Left lung (tissue), 10 donors: ENCODE results near the gene ENTPD8. TPM values are rescaled to one million over a fixed set of nuclear protein-coding genes. Genes with fewer than 3 reads are reported as not detected.

ENCODE experiments used
- ATAC-seq: fragments of 200-7000 bp; cut with Tn5 transposase; one replicate; pipeline ENCODE4 v1.9.1; 2020; ENCODE audit warnings: moderate library complexity
- DNase-seq, 4 donors: peaks; one replicate each; pipeline ENCODE4 v3.0.0-alpha.2; 2013 to 2020
- H3K27ac ChIP-seq, 2 donors: fragments of 200-600 bp; sonication (generic) in 1 of 2; one replicate each; pipeline versions ENCODE4 v1.5.0 to v1.8.0; 2020 to 2021
- H3K27me3 ChIP-seq, 2 donors: fragments of 200-600 bp; sonication (generic) in 1 of 2; one replicate each; pipeline versions ENCODE4 v1.5.0 to v1.8.0; 2020 to 2021
- H3K36me3 ChIP-seq, 2 donors: fragments of 200-600 bp; sonication (generic) in 1 of 2; one replicate each; pipeline versions ENCODE4 v1.5.0 to v1.8.0; 2020 to 2021
- H3K4me1 ChIP-seq, 2 donors: fragments of 200-600 bp; one replicate each; pipeline ENCODE4 v1.8.0; 2021
- H3K4me3 ChIP-seq, 2 donors: fragments of 200-600 bp; sonication (generic) in 1 of 2; one replicate each; pipeline versions ENCODE4 v1.5.0 to v1.8.0; 2020 to 2021; ENCODE audit warnings: mild to moderate bottlenecking in 1 of 2
- H3K9me3 ChIP-seq, 2 donors: fragments of 200-600 bp; sonication (generic) in 1 of 2; one replicate each; pipeline versions ENCODE4 v1.5.0 to v1.8.0; 2020 to 2021
- intact Hi-C, 2 donors: fragments of 100-400 bp; cut with DNase I; formaldehyde crosslinking; loops; one replicate each; pipeline versions ENCODE4 v1.11.2 to v1.14.2; 2022
- polyA plus RNA-seq, 6 donors: library from polyadenylated mRNA; unstranded; fragments of 120-200 nt; gene quantifications; one replicate each; pipeline ENCODE4 v1.2.1, GENCODE V29; 2013; ENCODE audit not compliant: insufficient read length in 6 of 6
- total RNA-seq, 2 donors: library from RNA; stranded (reverse); fragmentation: NEBNext Ultra II Directional; extraction: Animal tissue kit (Norgen Biotek cat#: 25700); gene quantifications; one replicate each; pipeline ENCODE4 v1.2.1, GENCODE V29; 2021
- TF ChIP-seq, protein P1 (sequence below), 2 donors: fragments of 200-600 bp; sonication (generic) in 1 of 2; IDR thresholded peaks; one replicate each; pipeline versions ENCODE4 v1.5.0 to v1.8.0; 2021; ENCODE audit warnings: antibody characterized with exemption in 2 of 2
- donor health status: DM: no; HTN: yes; CAD: no.
- donor health status: DM: no; HTN: no; CAD: no.

ENTPD8 gene
- total and polyA plus RNA-seq, 8 donors = 0.15 to 0.68 (median 0.40) TPM; not detected in 1

DNA sequence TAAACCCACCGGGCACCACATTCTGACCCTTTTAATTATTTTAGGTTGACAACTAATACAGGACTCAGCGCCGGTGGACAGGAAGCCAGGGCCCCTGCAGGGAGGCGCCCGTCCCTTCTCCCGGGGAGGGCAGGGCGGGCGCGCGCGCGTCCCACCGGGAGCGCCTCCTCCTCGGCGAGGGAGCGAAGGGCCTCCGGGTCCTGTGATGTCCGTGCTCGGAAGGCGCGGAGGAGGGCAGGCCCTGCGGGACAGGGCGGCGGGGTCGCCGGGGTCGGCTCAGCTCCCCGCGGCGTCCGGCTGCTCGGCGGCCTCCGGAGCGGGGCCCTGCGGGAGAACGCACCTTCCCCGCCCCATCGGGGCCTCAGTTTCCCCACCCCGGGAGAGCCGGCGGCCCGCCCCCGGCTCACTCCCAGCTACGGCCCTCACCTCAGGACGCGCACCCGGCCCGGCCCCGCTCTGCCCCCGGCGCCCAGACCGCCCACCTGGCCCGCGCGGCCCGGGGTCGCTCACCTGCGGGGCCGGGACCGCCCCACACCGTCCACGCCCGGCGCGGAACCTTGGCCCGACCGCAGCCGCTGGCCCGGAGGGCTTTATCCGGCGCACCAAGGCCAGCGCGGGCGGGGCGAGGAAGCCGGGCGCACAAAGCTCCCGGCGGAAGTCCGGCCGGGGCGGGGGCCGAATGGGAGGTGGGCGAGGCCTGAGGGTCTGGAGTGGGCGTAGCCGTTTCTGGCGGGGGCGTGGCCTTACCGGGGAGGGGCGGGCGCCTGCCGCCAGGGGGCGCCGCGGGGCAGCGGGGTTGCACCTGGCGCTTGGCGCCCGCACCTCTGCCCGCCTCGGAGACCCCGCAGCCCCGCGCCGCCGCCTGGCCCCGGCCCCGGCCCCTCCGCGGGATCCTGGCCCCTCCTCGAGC is 18.3 kb downstream of the ENTPD8 start, which contains the start of the genes EXD3 and NOXA1:
Gene EXD3 (minus strand): TSS at position 559 of the 910 bp plus-strand sequence. CDS start 27,805 bp downstream, outside the sequence.
Gene NOXA1 (plus strand): TSS at position 790 of the 910 bp plus-strand sequence. CDS start 137 bp downstream, outside the sequence.
- Histone ChIP-seq H3K4me1 (peaks cover 0 to 35% of the 10 kb centered on the region in 2 donors), H3K9me3 (no peaks in the 10 kb centered on the region), H3K27ac (peak within 1 kb of the TSS; percentile 69 to 77), H3K4me3 (peak within 1 kb of the TSS; percentile 87 to 93), H3K27me3 (peaks cover 0 to 5% of the 10 kb centered on the region in 2 donors), H3K36me3 (no peaks in the 10 kb centered on the region)
- TF ChIP-seq, protein P1, sequence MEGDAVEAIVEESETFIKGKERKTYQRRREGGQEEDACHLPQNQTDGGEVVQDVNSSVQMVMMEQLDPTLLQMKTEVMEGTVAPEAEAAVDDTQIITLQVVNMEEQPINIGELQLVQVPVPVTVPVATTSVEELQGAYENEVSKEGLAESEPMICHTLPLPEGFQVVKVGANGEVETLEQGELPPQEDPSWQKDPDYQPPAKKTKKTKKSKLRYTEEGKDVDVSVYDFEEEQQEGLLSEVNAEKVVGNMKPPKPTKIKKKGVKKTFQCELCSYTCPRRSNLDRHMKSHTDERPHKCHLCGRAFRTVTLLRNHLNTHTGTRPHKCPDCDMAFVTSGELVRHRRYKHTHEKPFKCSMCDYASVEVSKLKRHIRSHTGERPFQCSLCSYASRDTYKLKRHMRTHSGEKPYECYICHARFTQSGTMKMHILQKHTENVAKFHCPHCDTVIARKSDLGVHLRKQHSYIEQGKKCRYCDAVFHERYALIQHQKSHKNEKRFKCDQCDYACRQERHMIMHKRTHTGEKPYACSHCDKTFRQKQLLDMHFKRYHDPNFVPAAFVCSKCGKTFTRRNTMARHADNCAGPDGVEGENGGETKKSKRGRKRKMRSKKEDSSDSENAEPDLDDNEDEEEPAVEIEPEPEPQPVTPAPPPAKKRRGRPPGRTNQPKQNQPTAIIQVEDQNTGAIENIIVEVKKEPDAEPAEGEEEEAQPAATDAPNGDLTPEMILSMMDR (IDR thresholded peaks at IDR 0.05) = peak; percentile 30 to 76
- intact Hi-C loops = no loop called here
- ATAC-seq (peak; percentile 97), DNase-seq (peak; percentile 82 to 98 (median 94))

DNA sequence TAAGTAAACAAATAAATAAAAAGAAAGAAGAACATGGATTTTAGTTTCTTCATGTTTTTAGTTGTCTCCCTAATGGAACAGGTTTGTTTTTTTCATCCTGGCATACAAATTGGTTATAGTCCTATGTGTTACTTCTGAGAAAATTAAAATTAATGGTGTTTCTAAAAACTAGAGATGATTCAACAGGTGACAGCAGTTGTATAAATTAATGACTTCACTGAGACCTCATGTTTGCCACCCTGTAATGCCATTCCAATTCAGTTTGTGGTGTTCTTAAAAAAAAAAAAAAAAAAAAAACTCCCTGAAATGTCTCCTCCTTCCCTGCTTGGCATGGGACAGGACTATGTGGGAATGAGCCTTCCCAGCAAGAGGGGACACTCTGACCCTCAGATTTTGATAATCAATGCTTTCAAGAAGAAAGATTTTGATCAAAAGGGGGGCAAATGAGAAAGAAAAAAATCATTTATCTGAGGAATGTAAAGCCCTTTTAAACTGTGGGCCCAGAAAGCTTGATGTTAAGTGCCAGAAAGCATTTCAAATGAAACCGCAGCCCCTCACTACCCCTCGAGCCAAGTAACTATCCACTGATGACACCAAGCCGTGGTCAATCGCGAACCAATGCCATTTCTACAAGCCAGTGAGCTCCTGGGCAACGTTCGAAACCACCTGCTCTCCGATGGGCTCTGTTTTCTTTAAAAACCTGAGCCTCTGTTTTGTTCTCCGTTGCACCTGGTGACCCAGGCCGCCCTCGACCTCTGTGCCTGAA is 19.1 kb downstream of the ENTPD8 start:
- Histone ChIP-seq H3K4me1 (peaks cover 0 to 35% of the 10 kb centered on the region in 2 donors), H3K27me3 (peaks cover 0 to 5% of the 10 kb centered on the region in 2 donors), H3K27ac (peak overlapping the region; percentile 62 to 77), H3K36me3 (peaks cover 0 to 4% of the 10 kb centered on the region in 2 donors), H3K4me3 (peak overlapping the region; percentile 87 to 93), H3K9me3 (no peaks in the 10 kb centered on the region)
- TF ChIP-seq, protein P1 (IDR thresholded peaks at IDR 0.05) = no peak
- DNase-seq (no peak), ATAC-seq (no peak)
- intact Hi-C loops = no loop called here

DNA sequence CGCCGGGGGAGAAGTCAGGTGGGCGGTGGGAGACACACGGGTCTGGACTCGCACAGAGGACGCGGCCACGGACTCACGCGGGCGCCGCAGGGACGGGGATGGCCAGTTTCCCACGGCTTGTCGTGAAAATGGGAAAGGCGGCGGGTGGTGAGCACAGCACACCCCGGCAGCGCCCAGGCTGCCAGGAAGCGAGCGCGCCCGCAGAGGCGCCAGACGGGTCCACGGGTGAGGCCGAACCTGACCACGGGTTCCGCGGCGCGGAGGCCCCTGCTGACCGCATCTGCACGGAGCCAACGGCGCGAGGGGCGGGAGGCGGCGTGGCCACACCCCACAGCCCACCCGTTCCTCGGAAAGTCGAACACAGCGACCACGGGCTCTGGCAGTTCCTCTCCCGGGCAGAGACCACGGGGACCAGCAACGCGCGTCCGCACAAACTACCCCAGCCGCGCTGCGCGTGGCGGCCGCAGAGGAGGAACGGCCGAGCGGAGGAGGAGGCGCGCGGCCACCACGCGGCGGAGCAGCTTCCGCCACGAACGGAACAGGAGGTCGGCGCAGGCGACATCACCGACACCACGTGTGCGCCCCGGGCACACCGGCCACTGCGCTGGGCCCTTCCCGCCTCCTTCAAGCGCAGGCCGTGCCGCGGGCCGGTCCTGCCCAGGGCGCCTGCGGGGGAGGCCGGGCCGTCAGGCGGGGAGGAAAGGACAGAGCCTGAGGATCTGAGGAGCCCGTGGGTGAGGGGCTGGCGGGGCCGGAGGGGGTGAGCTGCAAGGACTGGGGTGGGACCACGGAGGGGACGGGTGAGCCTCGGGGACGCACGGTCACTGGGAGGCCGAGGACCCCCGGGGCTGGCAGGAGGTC is 23.8 kb downstream of the ENTPD8 start:
- DNase-seq (peak in 1 of 4 donors; percentile 78), ATAC-seq (peak; percentile 43)
- H3K9me3 ChIP-seq = no peaks in the 10 kb centered on the region
- H3K4me3 ChIP-seq = peak overlapping the region; percentile 11 to 29
- H3K27me3 ChIP-seq = no peaks in the 10 kb centered on the region
- peaks cover 0 to 5% of the 10 kb centered on the region in 2 donors for H3K36me3 ChIP-seq
- TF ChIP-seq, protein P1 (IDR thresholded peaks at IDR 0.05) = no peak
- H3K27ac ChIP-seq = peak overlapping the region; percentile 7 to 50
- H3K4me1 ChIP-seq = peaks cover 0 to 28% of the 10 kb centered on the region in 2 donors
- intact Hi-C loops = no loop called here

DNA sequence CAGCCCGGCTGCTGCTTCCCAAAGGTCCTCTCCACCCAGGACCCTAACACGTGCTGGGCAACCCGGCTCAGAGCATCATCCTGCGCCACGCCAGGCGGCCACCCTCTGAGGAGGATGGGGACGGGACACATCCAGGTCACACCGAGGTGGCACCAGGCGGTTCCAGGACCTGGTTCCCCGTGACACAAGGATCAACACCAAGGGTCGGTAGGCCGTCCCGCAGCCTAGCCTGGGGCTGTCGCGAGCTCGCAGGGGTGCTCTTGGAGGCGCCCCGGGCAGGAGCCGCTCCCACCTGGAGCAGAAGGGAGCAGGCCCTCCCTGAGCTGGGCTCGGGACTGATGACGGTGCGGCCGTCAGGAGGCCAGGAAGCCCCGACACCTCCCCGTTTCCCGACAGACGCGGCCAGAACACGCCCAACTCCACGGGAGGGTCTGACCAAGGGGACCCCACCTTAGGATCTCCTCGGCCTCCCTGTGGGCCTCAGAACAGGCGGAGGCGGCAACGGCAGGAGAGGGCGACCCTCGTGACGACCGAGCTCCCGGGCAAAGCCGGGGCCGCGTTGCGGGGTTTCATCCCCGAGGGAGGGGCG is 24.5 kb downstream of the ENTPD8 start:
- Histone ChIP-seq H3K4me1 (peaks cover 7 to 28% of the 10 kb centered on the region in 2 donors), H3K27me3 (peaks cover 0 to 4% of the 10 kb centered on the region in 2 donors), H3K9me3 (no peaks in the 10 kb centered on the region), H3K36me3 (peaks cover 0 to 5% of the 10 kb centered on the region in 2 donors), H3K4me3 (peak overlapping the region in 1 of 2 donors; percentile 29), H3K27ac (peak overlapping the region in 1 of 2 donors; percentile 50)
- TF ChIP-seq, protein P1 (IDR thresholded peaks at IDR 0.05) = no peak
- ATAC-seq (no peak), DNase-seq (peak in 1 of 4 donors; percentile 76)
- intact Hi-C loops = no loop called here
